Measurements from ENCODE around the gene SMYD4.

DNA sequence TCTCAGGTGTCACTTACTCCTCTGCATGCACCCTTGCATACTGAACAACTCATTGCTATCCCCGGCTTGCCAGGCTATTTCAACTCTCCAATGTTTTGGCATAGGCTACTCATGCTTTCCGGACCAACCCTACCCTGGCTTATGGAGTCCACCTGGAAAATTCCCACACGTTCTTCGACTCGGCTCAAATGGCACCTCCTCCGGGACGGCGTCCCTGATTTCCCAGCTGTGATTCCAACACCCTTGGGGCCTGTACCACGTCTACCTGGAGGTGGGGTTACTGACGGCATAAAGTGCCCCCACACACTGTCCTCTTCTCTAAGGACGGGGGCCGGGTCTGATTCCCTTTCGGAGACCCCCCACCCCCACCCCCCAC lies 498 bp downstream of the SMYD4 start:
- TF ChIP-seq POLR2AphosphoS5 (IDR thresholded peaks at IDR 0.05; ENCODE audit: insufficient read depth in 1 of 2, low read depth in 1 of 2): no peak
- TF ChIP-seq, protein P1, sequence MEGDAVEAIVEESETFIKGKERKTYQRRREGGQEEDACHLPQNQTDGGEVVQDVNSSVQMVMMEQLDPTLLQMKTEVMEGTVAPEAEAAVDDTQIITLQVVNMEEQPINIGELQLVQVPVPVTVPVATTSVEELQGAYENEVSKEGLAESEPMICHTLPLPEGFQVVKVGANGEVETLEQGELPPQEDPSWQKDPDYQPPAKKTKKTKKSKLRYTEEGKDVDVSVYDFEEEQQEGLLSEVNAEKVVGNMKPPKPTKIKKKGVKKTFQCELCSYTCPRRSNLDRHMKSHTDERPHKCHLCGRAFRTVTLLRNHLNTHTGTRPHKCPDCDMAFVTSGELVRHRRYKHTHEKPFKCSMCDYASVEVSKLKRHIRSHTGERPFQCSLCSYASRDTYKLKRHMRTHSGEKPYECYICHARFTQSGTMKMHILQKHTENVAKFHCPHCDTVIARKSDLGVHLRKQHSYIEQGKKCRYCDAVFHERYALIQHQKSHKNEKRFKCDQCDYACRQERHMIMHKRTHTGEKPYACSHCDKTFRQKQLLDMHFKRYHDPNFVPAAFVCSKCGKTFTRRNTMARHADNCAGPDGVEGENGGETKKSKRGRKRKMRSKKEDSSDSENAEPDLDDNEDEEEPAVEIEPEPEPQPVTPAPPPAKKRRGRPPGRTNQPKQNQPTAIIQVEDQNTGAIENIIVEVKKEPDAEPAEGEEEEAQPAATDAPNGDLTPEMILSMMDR (IDR thresholded peaks at IDR 0.05): no peak
- no peak for TF ChIP-seq POLR2A (IDR thresholded peaks at IDR 0.05)
